Hepatocyte (in vitro differentiated cells): ENCODE data around the gene DYNC1I1. TPM values are rescaled to one million over a fixed set of nuclear protein-coding genes. Genes with fewer than 3 reads are reported as not detected.

ENCODE experiments used
- DNase-seq: peaks from one replicate; pipeline ENCODE4 v3.0.0-alpha.2; 2016; ENCODE audit warnings: low spot score
- H2AFZ ChIP-seq: fragments of 200-600 bp; sonication (generic); 2 replicates; pipeline ENCODE4 v1.6.0; 2016; ENCODE audit warnings: antibody characterized with exemption, mild to moderate bottlenecking
- H3K27ac ChIP-seq: fragments of 200-600 bp; sonication (generic); 2 replicates; pipeline ENCODE4 v1.5.1; 2016; ENCODE audit warnings: mild to moderate bottlenecking
- H3K27me3 ChIP-seq: fragments of 200-600 bp; sonication (generic); 2 replicates; pipeline ENCODE4 v1.6.1; 2016
- H3K36me3 ChIP-seq: fragments of 200-600 bp; sonication (generic); replicated peaks from 2 replicates; pipeline ENCODE4 v1.5.1; 2016; ENCODE audit warnings: low read depth; ENCODE audit not compliant: insufficient read depth
- H3K4me1 ChIP-seq: fragments of 200-600 bp; sonication (generic); 2 replicates; pipeline ENCODE4 v1.5.1; 2016; ENCODE audit warnings: mild to moderate bottlenecking, moderate library complexity; ENCODE audit not compliant: insufficient read depth
- H3K4me2 ChIP-seq: fragments of 200-600 bp; sonication (generic); 2 replicates; pipeline ENCODE4 v1.6.0; 2016
- H3K4me3 ChIP-seq: fragments of 200-600 bp; sonication (generic); 2 replicates; pipeline ENCODE4 v1.5.1; 2016; ENCODE audit warnings: mild to moderate bottlenecking
- H3K79me2 ChIP-seq: fragments of 200-600 bp; sonication (generic); 2 replicates; pipeline ENCODE4 v1.6.0; 2017; ENCODE audit warnings: mild to moderate bottlenecking
- H3K9me2 ChIP-seq: fragments of 200-600 bp; sonication (generic); replicated peaks from 2 replicates; pipeline ENCODE4 v1.6.0; 2017; ENCODE audit warnings: mild to moderate bottlenecking; ENCODE audit not compliant: insufficient read depth
- H3K9me3 ChIP-seq: fragments of 200-600 bp; sonication (generic); 2 replicates; pipeline ENCODE4 v1.5.1; 2016; ENCODE audit warnings: low read depth, mild to moderate bottlenecking
- H4K20me1 ChIP-seq: fragments of 200-600 bp; sonication (generic); 2 replicates; pipeline ENCODE4 v1.6.0; 2016; ENCODE audit warnings: mild to moderate bottlenecking; ENCODE audit not compliant: insufficient read depth, poor library complexity, severe bottlenecking
- CTCF ChIP-seq: fragments of 200-600 bp; sonication (generic); IDR thresholded peaks from 2 replicates; pipeline ENCODE4 v1.5.1; 2016; ENCODE audit warnings: antibody characterized with exemption, mild to moderate bottlenecking; ENCODE audit not compliant: poor library complexity
- EZH2 ChIP-seq: fragments of 200-600 bp; sonication (generic); IDR thresholded peaks from 2 replicates; pipeline ENCODE4 v1.6.1; 2016; ENCODE audit warnings: antibody characterized with exemption, mild to moderate bottlenecking, borderline replicate concordance
- EZH2phosphoT487 ChIP-seq: fragments of 200-600 bp; sonication (generic); IDR thresholded peaks from one replicate; pipeline ENCODE4 v1.6.1; 2018; ENCODE audit warnings: antibody characterized with exemption, mild to moderate bottlenecking, low read depth, moderate library complexity; ENCODE audit not compliant: unreplicated experiment, severe bottlenecking
- WGBS: methylation state at CpG from one replicate; pipeline ENCODE4 v1.1.6; 2016; ENCODE audit warnings: low lambda C conversion rate; ENCODE audit errors: missing lambda C conversion rate; 5-methylcytosine and 5-hydroxymethylcytosine counted together
- polyA plus RNA-seq: library from polyadenylated mRNA; unstranded; fragments of >200 nt; fragmentation: Nextera tagmentation; extraction: Ambion mirVana; gene quantifications from 2 replicates; pipeline ENCODE4 v1.2.1, GENCODE V29; 2016
- total RNA-seq: library from RNA; depleted of rRNA; stranded (reverse); fragments of >200 nt; gene quantifications from 2 replicates; pipeline ENCODE4 v1.2.3, GENCODE V29; 2014

DYNC1I1 gene
- total RNA-seq (2.5 and 4.6 TPM in 2 replicates), polyA plus RNA-seq (3.7 and 5.6 TPM in 2 replicates)

DNA sequence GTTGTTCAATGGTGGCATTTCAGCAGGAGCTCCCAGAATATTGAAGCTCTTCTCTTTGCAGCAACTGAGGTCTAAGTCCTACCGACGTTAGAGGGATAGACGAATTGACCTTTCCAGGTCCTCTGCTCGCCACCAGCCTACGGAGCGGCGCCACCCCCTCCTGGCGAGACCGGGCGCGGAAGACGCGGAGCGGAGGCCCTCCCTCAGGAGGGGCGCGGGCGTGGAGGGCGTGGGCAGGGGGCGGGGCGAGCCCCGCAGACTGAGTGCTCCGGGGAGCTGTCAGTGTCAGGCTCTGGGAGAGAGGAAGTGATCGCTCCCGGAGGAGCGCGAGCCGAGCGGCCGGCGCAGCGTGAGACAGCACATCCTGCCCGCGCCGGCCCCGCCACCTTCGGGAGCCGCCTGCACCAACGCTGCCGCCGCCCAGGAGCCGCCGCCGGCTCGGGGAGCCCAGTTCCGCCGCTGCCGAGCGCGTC is at the start of gene DYNC1I1:
DYNC1I1 (plus strand) TSS at position 257 of the 473 bp plus-strand sequence. CDS start 32,176 bp downstream, outside the sequence.
- WGBS = 1% methylated on average over 33 of the region's 49 CpGs
- DNase-seq = peak; percentile 87

GRCh38 chr7:95723583-95724180 is 48.7 kb upstream of the DYNC1I1 start:
- Histone ChIP-seq H3K27ac (no peak overlapping the region), H3K79me2 (no peaks in the 10 kb centered on the region), H3K9me2 (no peaks in the 10 kb centered on the region), H3K4me1 (no peaks in the 10 kb centered on the region), H3K4me2 (no peak overlapping the region), H4K20me1 (no peaks in the 10 kb centered on the region), H3K27me3 (peaks cover 3% of the 10 kb centered on the region), H3K4me3 (no peak overlapping the region), H2AFZ (no peak overlapping the region), H3K9me3 (no peaks in the 10 kb centered on the region), H3K36me3 (no peaks in the 10 kb centered on the region)
- peak; percentile 74 for TF ChIP-seq CTCF
- no peak for TF ChIP-seq EZH2
- DNase-seq = peak; percentile 75
- WGBS = 10% methylated on average over 2 of the region's 2 CpGs

More for the DNA sequence above, at the start of gene DYNC1I1:
- no peaks in the 10 kb centered on the region for H3K36me3 ChIP-seq
- peak within 1 kb of the TSS; percentile 89 for H3K4me3 ChIP-seq
- TF ChIP-seq CTCF (peak; percentile 6), EZH2 (no peak)
- no peaks in the 10 kb centered on the region for H3K9me2 ChIP-seq
- no peaks in the 10 kb centered on the region for H3K9me3 ChIP-seq
- no peaks in the 10 kb centered on the region for H3K79me2 ChIP-seq
- no peak within 1 kb of the TSS for H3K27ac ChIP-seq
- H3K4me2 ChIP-seq = peak within 1 kb of the TSS; percentile 99
- H3K27me3 ChIP-seq = peaks cover 17% of the 10 kb centered on the region
- peak within 1 kb of the TSS; percentile 82 for H2AFZ ChIP-seq
- H4K20me1 ChIP-seq = no peaks in the 10 kb centered on the region
- H3K4me1 ChIP-seq = peaks cover 5% of the 10 kb centered on the region

DNA sequence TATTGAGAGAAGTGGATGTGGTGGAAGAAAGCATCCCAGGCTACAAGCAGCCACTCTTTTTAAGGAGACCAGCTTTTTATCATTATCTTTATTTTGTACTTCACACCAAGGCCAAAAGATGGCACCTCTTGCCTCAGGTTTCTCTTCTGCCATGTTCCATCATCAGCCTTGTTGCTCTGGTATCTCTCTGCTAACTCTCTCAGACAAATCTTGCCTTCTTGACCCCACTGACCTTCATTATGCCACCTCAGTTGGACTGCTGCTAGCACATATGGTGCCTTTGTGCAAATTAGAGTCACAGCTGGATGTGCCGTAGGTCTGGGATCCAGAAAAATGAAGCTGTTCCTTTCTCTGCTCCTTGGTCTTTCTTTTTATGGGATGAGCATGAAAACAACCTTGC is 47.1 kb upstream of the DYNC1I1 start:
- no peak overlapping the region for H2AFZ ChIP-seq
- TF ChIP-seq CTCF = peak; percentile 30
- TF ChIP-seq EZH2phosphoT487 = no peak
- H3K27me3 ChIP-seq = peaks cover 3% of the 10 kb centered on the region
- no peaks in the 10 kb centered on the region for H3K9me3 ChIP-seq
- no peak overlapping the region for H3K27ac ChIP-seq
- no peaks in the 10 kb centered on the region for H3K9me2 ChIP-seq
- H3K4me2 ChIP-seq = no peak overlapping the region
- no peak for DNase-seq
- H4K20me1 ChIP-seq = no peaks in the 10 kb centered on the region
- H3K4me1 ChIP-seq = no peaks in the 10 kb centered on the region
- WGBS = 77% methylated on average over 1 of the region's 1 CpG
- H3K4me3 ChIP-seq = no peak overlapping the region
- no peaks in the 10 kb centered on the region for H3K79me2 ChIP-seq
- H3K36me3 ChIP-seq = no peaks in the 10 kb centered on the region
